Neural cell (in vitro differentiated cells): Measurements from ENCODE around the gene SAV1.

ENCODE experiments used
- CTCF ChIP-seq: fragments of 450-650 bp; IDR thresholded peaks from 2 replicates; pipeline ENCODE4 v1.5.1; 2014; ENCODE audit warnings: antibody characterized with exemption, mild to moderate bottlenecking, moderate library complexity; ENCODE audit not compliant: poor library complexity, severe bottlenecking
- EZH2 ChIP-seq: fragments of 200-600, 300-800 bp; shearing (Covaris generic), sonication (generic); IDR thresholded peaks from 2 replicates; pipeline ENCODE4 v1.6.1; 2014; ENCODE audit warnings: antibody characterized with exemption, low read length, borderline replicate concordance, mild to moderate bottlenecking; ENCODE audit not compliant: insufficient read depth, poor library complexity, severe bottlenecking
- MXI1 ChIP-seq: fragments of 450-650 bp; conservative IDR thresholded peaks from 2 replicates; pipeline ENCODE4 v1.6.1; 2014; ENCODE audit warnings: antibody characterized with exemption, mild to moderate bottlenecking; ENCODE audit not compliant: poor library complexity, severe bottlenecking
- POLR2AphosphoS5 ChIP-seq: IDR thresholded peaks from 2 replicates; pipeline ENCODE4 v1.6.1; 2012
- RAD21 ChIP-seq: fragments of 450-650 bp; conservative IDR thresholded peaks from 2 replicates; pipeline ENCODE4 v1.6.1; 2014; ENCODE audit warnings: antibody characterized with exemption, mild to moderate bottlenecking, moderate library complexity

- TF ChIP-seq CTCF (peak; percentile 57), RAD21 (peak; percentile 36), EZH2 (no peak), MXI1 (no peak), POLR2AphosphoS5 (no peak)
Measured at GRCh38 chr14:50619569-50620141, 48.5 kb downstream of the SAV1 start.
